Left lobe of liver (tissue), 2 donors: Measurements from ENCODE around the gene SH3PXD2A. TPM values are rescaled to one million over a fixed set of nuclear protein-coding genes. Genes with fewer than 3 reads are reported as not detected.
"Not testable (repeated sequence)": the region's sequence is repeated elsewhere in the genome, so short reads cannot be mapped to it uniquely, and the experiment has no call there.

ENCODE experiments used
- ATAC-seq: fragments of 200-7000 bp; cut with Tn5 transposase; one replicate; pipeline ENCODE4 v1.9.1; 2020; ENCODE audit warnings: mild to moderate bottlenecking, moderate library complexity
- DNase-seq: peaks from one replicate; pipeline ENCODE4 v3.0.0-alpha.2; 2020; ENCODE audit warnings: low spot score
- total RNA-seq: library from RNA; stranded (reverse); gene quantifications from one replicate; pipeline ENCODE4 v1.2.1, GENCODE V29; 2021
- donor health status: DM: no; HTN: no; CAD: no; lungs with moderate emphysema.
- donor health status: DM: no; HTN: yes; CAD: no.

The SH3PXD2A gene
- total RNA-seq, 1 donor from 2014 or later, result 43.5 TPM

GRCh38 chr10:103816431-103816830, 38.9 kb downstream of the SH3PXD2A start:
- ATAC-seq, result no peak
- no peak for DNase-seq

DNA sequence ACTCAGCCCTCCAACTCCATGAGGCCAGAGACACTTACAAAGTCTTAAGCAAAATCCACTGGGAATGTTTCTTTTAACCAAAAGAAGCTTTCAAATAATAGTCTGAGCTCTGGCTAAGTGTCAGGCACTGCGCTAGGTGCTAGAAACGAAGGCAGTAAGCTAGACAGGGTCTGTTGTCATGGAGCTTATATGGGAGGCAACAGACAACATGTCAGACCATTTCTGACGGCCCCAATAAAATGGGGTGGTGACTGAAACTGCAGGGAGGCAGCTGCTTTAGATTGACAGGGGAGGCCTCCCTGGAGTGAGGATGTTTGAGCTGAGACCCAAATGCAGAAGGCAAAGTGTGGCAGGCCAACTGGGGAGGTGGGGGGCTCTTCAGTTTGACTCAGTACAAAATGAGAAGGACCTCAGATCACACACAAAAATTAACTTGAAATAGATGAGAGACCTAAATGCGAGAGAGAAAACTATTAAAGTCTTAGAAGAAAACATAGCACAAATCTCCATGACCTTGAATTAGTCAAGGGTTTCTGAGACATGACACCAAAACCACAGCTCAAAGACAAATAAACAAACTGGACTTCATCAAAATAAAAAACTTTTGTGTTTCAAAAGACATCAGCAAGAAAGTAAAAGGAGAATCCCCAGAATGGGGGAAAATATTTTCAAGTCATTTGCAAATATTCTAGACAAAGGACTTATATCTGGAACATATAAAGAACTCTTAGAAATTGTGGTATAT, 40.6 kb downstream of the SH3PXD2A start:
- DNase-seq (no peak), ATAC-seq (no peak)

DNA sequence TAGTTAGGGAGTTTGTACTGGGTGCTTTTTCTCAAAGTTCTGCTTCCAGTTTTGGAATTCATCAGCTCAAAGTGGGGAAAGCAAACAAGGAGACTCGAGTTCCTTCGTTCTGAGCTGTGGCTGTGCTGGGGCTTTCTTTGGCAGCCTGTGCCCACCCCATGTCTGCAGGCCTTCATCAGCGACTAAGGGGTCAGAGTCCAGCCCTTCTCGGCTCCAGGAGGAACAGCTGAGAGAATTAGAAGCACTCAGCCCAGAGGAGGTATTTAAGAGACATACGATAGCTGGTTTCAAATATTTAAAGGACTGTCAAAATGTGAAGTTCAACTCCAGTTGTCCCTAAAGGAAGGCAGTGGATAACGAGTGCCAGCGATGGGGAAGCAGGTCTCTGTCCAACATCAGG, 41.3 kb downstream of the SH3PXD2A start:
- no peak for ATAC-seq
- no peak for DNase-seq

- not testable (repeated sequence) for DNase-seq, ATAC-seq
Observed at GRCh38 chr10:103813312-103813711, 42.1 kb downstream of the SH3PXD2A start.

- ATAC-seq (peak; percentile 69), DNase-seq (peak; percentile 57)
Observed at GRCh38 chr10:103812432-103812831, 42.9 kb downstream of the SH3PXD2A start.

- DNase-seq (peak; percentile 87), ATAC-seq (peak; percentile 87)
Observed at GRCh38 chr10:103812004-103812403, 43.4 kb downstream of the SH3PXD2A start.

DNA sequence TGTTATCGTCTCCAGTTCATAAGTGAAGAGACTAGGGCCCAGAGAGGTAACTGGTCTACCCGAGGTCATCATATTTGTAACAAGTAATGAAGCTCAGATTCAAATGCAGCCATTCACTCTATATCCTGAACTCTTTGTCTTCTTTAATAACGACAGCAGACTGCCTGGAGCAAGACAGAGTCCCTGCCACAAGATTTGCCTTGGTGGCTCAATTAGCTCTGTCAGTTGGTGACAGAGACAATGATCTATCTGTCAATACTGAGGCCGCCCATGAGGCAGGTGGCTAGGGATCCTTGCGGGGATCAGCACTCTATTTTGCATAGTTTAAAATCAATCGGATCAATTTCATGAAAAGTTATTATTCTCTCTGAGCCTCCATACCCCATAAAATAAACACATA, 43.9 kb downstream of the SH3PXD2A start:
- ATAC-seq, result no peak
- no peak for DNase-seq

GRCh38 chr10:103808780-103809179, 46.6 kb downstream of the SH3PXD2A start:
- DNase-seq, result peak; percentile 65
- peak; percentile 69 for ATAC-seq

DNA sequence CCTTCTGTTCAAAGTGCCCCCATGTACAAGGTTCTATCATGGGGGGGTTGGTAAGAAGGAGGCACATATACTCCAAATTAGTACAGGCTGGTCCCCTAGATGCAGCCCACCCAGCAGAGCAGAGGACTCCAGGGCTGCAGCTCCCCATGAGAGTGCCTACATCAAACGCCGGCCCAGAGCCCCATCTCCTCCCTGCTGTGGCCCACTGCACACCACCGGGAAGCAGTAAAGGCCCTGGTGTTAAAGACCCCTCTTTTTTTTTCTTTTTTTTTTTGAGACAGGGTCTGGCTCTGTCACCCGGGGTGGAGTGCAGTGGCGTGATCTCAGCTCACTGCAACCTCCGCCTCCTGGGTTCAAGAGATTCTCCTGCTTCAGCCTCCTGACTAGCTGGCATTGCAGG, 47.4 kb downstream of the SH3PXD2A start:
- no peak for ATAC-seq
- no peak for DNase-seq

- DNase-seq (no peak), ATAC-seq (no peak)
Observed at GRCh38 chr10:103806395-103807187, 48.8 kb downstream of the SH3PXD2A start.

DNA sequence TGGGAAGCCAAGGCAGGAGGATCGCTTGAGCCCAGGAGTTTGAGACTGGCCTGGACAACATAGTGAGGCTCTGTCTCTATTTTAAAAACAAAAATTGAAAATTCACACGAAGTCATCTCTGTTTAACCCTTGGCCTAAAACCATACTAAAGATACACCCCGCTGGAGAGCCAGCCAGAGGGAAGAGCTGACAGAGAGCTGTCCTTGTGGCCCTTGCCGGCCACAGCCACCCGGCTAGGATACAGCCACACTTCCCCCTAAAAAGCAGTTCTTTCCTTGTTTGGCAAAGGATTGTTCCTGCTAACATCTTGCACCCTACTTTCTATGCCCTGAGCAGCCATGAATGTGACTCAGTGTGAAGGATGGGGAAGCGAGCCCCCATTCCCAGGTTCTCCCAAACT, 49.6 kb downstream of the SH3PXD2A start:
- DNase-seq (no peak), ATAC-seq (no peak)

DNA sequence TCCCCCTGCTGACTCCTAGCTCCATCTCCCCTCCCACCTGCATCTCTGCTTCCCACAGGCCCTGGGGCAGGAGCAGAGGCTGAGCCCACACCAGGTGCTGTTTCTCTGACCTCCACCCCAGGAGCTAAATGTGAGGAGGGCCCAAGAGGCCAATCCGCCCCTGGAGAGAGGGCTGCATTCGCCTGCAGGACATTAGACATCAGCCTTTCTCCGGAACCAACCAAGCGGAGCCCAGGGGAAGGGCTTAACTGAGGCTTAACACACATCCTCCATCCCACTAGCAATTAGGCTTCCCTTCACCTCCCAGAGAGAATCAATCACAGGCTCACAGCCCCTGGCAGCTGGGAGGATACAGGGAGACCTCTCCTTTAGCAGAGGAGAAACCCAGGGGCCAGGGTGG, 50.5 kb downstream of the SH3PXD2A start:
- DNase-seq, result no peak
- no peak for ATAC-seq

DNA sequence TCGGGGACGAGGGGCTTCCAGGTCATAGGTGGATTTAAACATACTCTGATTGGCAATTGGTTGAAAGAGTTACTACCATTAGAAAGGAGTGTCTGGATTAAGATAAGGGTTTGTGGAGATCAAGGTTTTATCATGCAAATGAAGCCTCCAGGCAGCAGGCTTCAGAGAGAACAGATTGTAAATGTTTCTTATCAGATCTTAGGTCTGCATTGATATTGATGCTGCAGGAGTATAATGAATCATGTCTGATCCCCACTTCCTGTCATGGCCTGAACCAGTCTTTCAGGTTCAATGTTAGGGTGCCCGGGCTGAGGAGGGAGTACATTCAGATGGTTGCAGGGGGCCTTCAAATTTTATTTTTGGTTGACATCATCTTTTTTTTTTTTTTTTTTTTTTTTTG, 51.4 kb downstream of the SH3PXD2A start:
- ATAC-seq (no peak), DNase-seq (no peak)

- ATAC-seq, result peak; percentile 35
- no peak for DNase-seq
Observed at GRCh38 chr10:103802637-103803353, 52.6 kb downstream of the SH3PXD2A start.

- ATAC-seq, result no peak
- no peak for DNase-seq
Observed at GRCh38 chr10:103802081-103802480, 53.3 kb downstream of the SH3PXD2A start.

DNA sequence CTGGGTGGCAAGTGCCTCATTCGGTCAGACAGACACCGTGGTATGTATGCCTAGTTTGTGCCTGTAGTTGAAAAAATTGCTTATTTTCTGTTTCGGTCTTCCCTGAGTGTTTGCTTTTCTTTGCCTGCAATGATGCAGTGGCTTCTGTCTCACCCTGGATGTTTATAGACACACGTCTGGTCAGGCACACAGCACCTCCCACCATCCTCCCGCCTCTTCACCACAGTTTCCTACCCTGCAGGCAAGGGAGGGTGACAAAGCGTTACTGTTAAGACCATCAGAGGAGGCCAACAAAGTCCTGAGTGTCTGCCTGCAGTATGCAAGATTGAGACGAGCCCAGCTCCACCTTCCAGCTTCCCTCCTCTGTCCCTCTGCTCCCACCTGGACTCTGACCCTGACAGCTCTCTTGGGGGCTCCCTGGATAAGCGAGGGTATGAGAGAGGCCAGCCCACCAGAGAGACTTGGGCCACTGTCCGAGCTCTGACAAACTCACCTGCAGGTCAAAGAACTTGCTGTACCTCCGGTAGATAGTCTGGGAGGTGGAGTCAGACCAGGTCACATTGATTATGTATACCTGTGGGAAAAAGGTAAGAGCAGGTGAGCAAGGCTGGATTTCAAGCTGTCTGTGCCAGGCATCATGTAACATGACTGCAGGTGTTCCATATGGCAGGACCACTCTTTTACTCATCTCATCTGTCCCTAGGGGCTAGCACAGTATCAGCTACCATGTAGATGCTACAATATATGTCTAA, 54.4 kb downstream of the SH3PXD2A start:
- ATAC-seq (no peak), DNase-seq (no peak)

GRCh38 chr10:103800089-103800488, 55.3 kb downstream of the SH3PXD2A start:
- ATAC-seq (no peak), DNase-seq (no peak)

DNA sequence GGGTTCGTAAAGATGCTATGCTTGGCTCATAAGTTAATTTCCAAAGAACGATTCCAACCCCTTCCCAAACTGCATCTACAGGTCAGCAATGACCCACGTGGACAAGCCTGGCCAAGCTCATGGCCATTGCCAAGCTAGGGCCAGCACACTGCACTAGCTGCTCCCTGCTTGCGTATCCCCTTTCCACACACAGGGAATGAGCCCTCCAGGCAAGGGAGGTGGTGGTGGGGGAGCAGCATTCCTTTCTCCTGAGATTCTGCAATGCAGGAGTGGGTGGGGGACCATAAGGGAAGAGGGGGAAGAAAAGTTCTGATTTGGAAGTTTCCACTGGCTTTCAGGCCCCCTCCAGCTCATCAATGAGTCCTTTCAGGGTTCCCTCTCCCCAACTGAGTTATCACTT, 56.0 kb downstream of the SH3PXD2A start:
- no peak for ATAC-seq

GRCh38 chr10:103798511-103798910, 56.9 kb downstream of the SH3PXD2A start:
- DNase-seq, result no peak

More for the DNA sequence above, 56.0 kb downstream of the SH3PXD2A start:
- no peak for DNase-seq

GRCh38 chr10:103797857-103798256, 57.5 kb downstream of the SH3PXD2A start:
- ATAC-seq, result no peak
- no peak for DNase-seq

More at GRCh38 chr10:103798511-103798910, 56.9 kb downstream of the SH3PXD2A start:
- ATAC-seq, result no peak
